NCI-H345 treated with DMSO at 0.1 percent for 48 hours (cell line): ENCODE measurements around the gene MMP24.
"Not testable (repeated sequence)": the region's sequence is repeated elsewhere in the genome, so short reads cannot be mapped to it uniquely, and the experiment has no call there.

Experiments used
- DNase-seq: peaks from one replicate; lab custom pipeline; 2025; ENCODE audit not compliant: unreplicated experiment; lab: John Stamatoyannopoulos, UW

MMP24 gene

GRCh38 chr20:35215066-35215956, 11.2 kb upstream of the MMP24 start:
- no peak for DNase-seq

- DNase-seq: no peak
Observed at GRCh38 chr20:35216541-35216940, 9.9 kb upstream of the MMP24 start.

- DNase-seq: no peak
Observed at GRCh38 chr20:35223941-35224340, 2.5 kb upstream of the MMP24 start.

- DNase-seq: no peak
Observed at GRCh38 chr20:35224536-35224935, 2.0 kb upstream of the MMP24 start.

- no peak for DNase-seq
Observed at GRCh38 chr20:35225319-35226125, 968 bp upstream of the MMP24 start.

- peak; percentile 38 for DNase-seq
Observed at GRCh38 chr20:35226884-35227681, 593 bp downstream of the MMP24 start.

GRCh38 chr20:35232575-35232974, 6.1 kb downstream of the MMP24 start:
- peak; percentile 5 for DNase-seq

- no peak for DNase-seq
Observed at GRCh38 chr20:35235881-35236280, 9.4 kb downstream of the MMP24 start.

GRCh38 chr20:35237486-35237885, 11.0 kb downstream of the MMP24 start:
- no peak for DNase-seq

GRCh38 chr20:35238170-35238569, 11.7 kb downstream of the MMP24 start:
- DNase-seq: no peak

GRCh38 chr20:35238735-35239134, 12.2 kb downstream of the MMP24 start:
- no peak for DNase-seq

- DNase-seq: no peak
Observed at GRCh38 chr20:35240083-35240810, 13.8 kb downstream of the MMP24 start.

- DNase-seq: no peak
Observed at GRCh38 chr20:35240811-35241293, 14.4 kb downstream of the MMP24 start.

GRCh38 chr20:35243317-35243716, 16.8 kb downstream of the MMP24 start:
- no peak for DNase-seq

GRCh38 chr20:35243986-35244385, 17.5 kb downstream of the MMP24 start:
- no peak for DNase-seq

- no peak for DNase-seq
Observed at GRCh38 chr20:35246723-35247122, 20.2 kb downstream of the MMP24 start.

- DNase-seq: no peak
Observed at GRCh38 chr20:35248641-35249475, 22.4 kb downstream of the MMP24 start.

GRCh38 chr20:35251613-35251940, 25.1 kb downstream of the MMP24 start:
- DNase-seq: no peak

GRCh38 chr20:35252037-35252461, 25.6 kb downstream of the MMP24 start:
- DNase-seq: no peak

- not testable (repeated sequence) for DNase-seq
Observed at GRCh38 chr20:35252598-35252997, 26.1 kb downstream of the MMP24 start.
